Neuron (in vitro differentiated cells): ENCODE results near the gene SETD3.

Source experiments
- H2AFZ ChIP-seq: one replicate; pipeline ENCODE4 v1.6.1; 2013; ENCODE audit warnings: low read depth, mild to moderate bottlenecking, inconsistent platforms, low read length, moderate library complexity
- H3K27me3 ChIP-seq: one replicate; pipeline ENCODE4 v1.6.1; 2013; ENCODE audit warnings: low read length; ENCODE audit not compliant: insufficient read depth
- H3K36me3 ChIP-seq: one replicate; pipeline ENCODE4 v1.6.1; 2013; ENCODE audit warnings: low read length; ENCODE audit not compliant: insufficient read depth
- H3K4me1 ChIP-seq: one replicate; pipeline ENCODE4 v1.6.1; 2013; ENCODE audit warnings: low read length; ENCODE audit not compliant: insufficient read depth
- H3K4me3 ChIP-seq: 2 replicates; pipeline ENCODE4 v1.5.1; 2013; ENCODE audit warnings: mild to moderate bottlenecking, low read length, moderate library complexity
- H3K9me3 ChIP-seq: one replicate; pipeline ENCODE4 v1.6.1; 2013; ENCODE audit warnings: low read length

SETD3 gene

DNA sequence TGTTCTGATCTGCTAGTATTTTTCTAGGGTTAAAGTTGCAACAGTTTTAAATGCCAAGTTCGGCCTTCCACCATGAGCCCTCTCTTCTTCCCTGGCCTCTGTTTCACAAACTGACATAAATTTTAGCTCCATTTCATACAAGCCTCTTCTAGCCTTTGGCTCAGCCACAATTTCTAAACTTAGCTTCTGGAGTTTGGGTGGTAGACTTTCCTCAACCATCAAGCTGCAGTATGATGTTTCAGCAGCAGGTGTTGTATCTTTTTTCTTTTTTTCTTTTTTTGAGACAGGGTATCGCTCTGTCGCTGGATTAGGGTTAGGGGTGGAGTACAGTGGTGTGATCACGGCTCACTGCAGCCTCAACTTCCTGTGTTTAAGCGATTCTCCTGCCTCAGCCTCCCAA, 29.4 kb downstream of the SETD3 start:
- Histone ChIP-seq H3K4me1 (no peaks in the 10 kb centered on the region), H3K9me3 (no peaks in the 10 kb centered on the region), H3K4me3 (no peak overlapping the region), H3K27me3 (no peaks in the 10 kb centered on the region), H2AFZ (no peak overlapping the region), H3K36me3 (peaks cover 44% of the 10 kb centered on the region)

GRCh38 chr14:99450266-99450665, 30.4 kb downstream of the SETD3 start:
- Histone ChIP-seq H3K27me3 (no peaks in the 10 kb centered on the region), H3K9me3 (no peaks in the 10 kb centered on the region), H2AFZ (no peak overlapping the region), H3K4me1 (no peaks in the 10 kb centered on the region), H3K4me3 (no peak overlapping the region), H3K36me3 (peaks cover 42% of the 10 kb centered on the region)

GRCh38 chr14:99447739-99448138, 32.9 kb downstream of the SETD3 start:
- H3K4me3 ChIP-seq: no peak overlapping the region
- no peaks in the 10 kb centered on the region for H3K4me1 ChIP-seq

DNA sequence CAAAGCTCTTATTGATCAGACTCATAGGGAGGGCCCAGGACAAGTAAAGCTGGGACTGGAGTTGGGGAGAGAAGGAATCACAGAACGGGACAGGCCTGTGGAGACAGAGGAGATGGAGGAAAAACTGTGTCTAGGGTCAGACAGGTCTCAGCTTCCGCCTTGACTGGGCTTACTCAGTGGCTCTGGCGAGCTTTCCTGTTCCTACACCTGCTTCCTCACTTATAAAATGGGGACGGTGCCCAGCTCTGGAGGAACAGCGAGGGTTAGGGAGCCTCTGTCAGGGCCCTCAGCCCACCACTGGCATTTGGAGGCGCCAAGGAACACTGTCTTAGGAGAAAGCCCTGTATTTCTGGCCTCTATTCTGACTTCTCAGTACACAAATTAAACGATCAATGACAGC, 34.7 kb downstream of the SETD3 start:
- H3K27me3 ChIP-seq: no peaks in the 10 kb centered on the region
- peaks cover 45% of the 10 kb centered on the region for H3K36me3 ChIP-seq
- no peak overlapping the region for H2AFZ ChIP-seq
- H3K9me3 ChIP-seq: peaks cover 2% of the 10 kb centered on the region
- no peaks in the 10 kb centered on the region for H3K4me1 ChIP-seq
- H3K4me3 ChIP-seq: no peak overlapping the region

More at GRCh38 chr14:99447739-99448138, 32.9 kb downstream of the SETD3 start:
- no peak overlapping the region for H2AFZ ChIP-seq
- H3K36me3 ChIP-seq: peaks cover 41% of the 10 kb centered on the region
- H3K27me3 ChIP-seq: no peaks in the 10 kb centered on the region
- H3K9me3 ChIP-seq: peaks cover under 1% of the 10 kb centered on the region

DNA sequence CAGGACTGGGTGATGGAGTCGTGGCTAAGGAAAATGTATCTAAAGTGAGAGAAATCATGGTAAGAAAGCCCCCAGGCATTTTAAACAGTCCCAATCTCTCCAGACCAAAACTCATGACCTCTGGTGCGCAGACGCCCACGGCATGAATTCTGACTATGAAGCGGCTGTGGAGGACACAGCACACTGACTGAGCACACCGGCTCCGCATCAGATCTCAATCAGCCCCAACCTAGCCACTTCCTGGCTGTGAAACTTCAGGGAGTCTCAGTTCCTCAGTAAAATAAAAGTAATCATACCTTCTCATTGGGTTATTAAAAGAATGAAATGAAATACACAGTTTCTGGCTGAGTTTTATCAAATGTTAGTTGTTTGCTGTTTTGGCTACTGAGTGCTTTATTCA, 38.7 kb downstream of the SETD3 start:
- Histone ChIP-seq H3K36me3 (peaks cover 31% of the 10 kb centered on the region), H3K4me1 (no peaks in the 10 kb centered on the region), H3K9me3 (peaks cover 2% of the 10 kb centered on the region), H3K27me3 (no peaks in the 10 kb centered on the region), H2AFZ (no peak overlapping the region), H3K4me3 (no peak overlapping the region)

- Histone ChIP-seq H3K9me3 (peaks cover 2% of the 10 kb centered on the region), H3K27me3 (no peaks in the 10 kb centered on the region), H3K36me3 (peaks cover 27% of the 10 kb centered on the region), H3K4me3 (no peak overlapping the region), H2AFZ (no peak overlapping the region), H3K4me1 (no peaks in the 10 kb centered on the region)
Measured at GRCh38 chr14:99441157-99441870, 39.3 kb downstream of the SETD3 start.

- Histone ChIP-seq H3K27me3 (no peaks in the 10 kb centered on the region), H2AFZ (no peak overlapping the region), H3K4me3 (no peak overlapping the region), H3K9me3 (peaks cover 2% of the 10 kb centered on the region), H3K36me3 (peaks cover 24% of the 10 kb centered on the region), H3K4me1 (no peaks in the 10 kb centered on the region)
Measured at GRCh38 chr14:99440278-99440677, 40.4 kb downstream of the SETD3 start.

DNA sequence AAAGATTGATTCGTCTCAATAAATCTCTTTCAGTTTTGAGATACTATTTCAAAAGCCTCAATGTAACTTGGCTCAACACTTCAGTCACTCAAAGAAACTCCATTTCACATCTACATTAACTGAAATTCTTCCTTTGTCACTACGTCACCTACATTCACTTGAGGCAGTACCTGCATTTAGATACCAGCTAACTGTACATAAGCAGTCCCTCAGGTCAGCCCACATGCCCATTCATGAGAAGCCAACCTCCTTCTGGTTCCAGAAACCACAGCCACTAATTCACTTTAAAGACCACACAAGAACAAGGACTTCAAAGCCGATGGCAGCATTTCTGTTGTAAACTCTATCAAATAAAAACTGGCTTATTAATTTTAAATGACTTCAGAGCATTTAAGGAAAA, 43.0 kb downstream of the SETD3 start:
- Histone ChIP-seq H3K36me3 (peaks cover 17% of the 10 kb centered on the region), H3K27me3 (no peaks in the 10 kb centered on the region), H3K9me3 (peaks cover 3% of the 10 kb centered on the region), H3K4me3 (no peak overlapping the region), H2AFZ (no peak overlapping the region), H3K4me1 (no peaks in the 10 kb centered on the region)

DNA sequence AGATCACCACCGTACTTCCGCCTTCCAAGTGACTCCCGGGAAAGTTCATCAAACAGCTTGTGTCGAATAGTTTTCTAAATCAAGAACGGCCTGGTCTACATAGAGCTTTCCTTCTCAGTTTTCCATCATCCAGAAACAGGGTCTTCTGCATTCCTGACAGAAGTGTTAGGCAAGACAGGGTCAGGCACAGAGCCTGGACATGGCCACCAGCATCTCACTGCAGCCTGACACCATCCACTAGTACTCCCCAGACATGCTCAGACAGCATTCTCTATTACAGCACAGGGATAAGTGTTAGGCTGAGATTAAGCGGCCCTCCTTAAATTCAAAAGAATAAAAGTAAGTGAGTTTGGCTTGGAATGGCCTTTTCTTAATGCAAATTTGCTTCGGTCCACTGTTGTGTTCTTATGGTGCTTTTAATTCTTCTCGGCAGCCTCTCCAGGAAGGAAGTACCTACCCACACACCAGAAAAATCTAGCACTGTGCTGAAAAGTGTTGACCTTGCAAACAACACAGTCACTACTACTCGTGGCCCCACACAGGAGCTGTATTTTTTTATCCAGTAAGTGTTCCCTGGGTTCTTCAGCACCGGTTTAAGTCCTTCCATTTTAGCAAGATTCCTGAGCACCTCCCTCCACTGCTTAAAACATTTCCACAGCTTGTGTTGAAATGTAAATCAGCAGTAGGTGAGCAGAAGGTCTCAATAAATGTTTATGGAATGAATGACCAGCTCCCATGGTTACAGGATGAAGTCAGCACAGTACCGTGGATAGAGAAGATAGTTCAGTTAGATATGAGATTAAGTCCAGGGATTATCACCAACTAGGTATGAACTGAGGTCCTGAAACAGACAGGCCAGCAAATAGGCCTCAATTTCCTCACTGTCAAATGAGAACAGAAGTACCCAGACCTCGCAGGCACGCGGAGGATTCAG, 44.1 kb downstream of the SETD3 start:
- Histone ChIP-seq H3K4me1 (no peaks in the 10 kb centered on the region), H3K27me3 (no peaks in the 10 kb centered on the region), H3K36me3 (peaks cover 14% of the 10 kb centered on the region), H3K4me3 (no peak overlapping the region), H3K9me3 (peaks cover 2% of the 10 kb centered on the region), H2AFZ (no peak overlapping the region)

DNA sequence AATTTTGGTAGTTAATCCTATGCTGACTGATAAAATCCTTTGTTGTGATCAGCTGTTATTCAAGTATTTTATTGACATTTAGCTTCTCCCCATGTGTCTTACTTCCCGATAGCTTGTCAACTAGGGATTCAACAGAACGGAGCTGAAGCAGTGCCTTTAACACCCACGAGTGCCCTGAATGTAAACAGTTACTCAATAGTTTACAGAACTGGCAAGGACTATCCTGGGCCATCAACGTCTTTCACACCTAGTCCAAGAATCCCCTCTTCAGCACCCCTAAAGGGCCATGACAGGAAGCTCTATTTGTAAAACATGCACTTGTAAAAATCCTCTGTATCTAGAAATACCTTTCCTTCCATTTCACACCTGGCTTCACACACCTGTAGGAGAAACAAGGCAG, 45.3 kb downstream of the SETD3 start:
- Histone ChIP-seq H2AFZ (no peak overlapping the region), H3K4me3 (no peak overlapping the region), H3K27me3 (no peaks in the 10 kb centered on the region), H3K36me3 (peaks cover 14% of the 10 kb centered on the region), H3K4me1 (no peaks in the 10 kb centered on the region), H3K9me3 (peaks cover 2% of the 10 kb centered on the region)

DNA sequence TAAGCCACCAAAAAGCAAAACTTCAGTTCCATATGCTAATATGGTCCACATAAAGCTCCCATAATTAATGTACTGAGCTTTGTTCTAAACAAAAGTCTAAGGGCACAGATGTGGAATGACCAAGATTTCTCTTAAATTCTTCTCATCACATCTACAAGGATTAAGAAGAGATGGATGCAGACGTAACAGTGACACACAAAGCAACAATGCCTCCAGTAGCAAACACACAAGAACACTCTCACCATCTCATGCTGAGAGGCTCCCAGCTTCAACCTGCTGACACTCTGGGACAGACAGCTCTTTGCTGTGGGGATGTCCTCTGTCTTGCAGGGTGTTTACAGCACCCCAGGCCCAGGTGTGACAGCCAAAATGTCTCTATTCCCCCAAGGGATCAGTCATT, 48.2 kb downstream of the SETD3 start:
- Histone ChIP-seq H2AFZ (no peak overlapping the region), H3K36me3 (peaks cover 11% of the 10 kb centered on the region), H3K27me3 (no peaks in the 10 kb centered on the region), H3K4me1 (no peaks in the 10 kb centered on the region), H3K9me3 (peaks cover 10% of the 10 kb centered on the region), H3K4me3 (no peak overlapping the region)

GRCh38 chr14:99431986-99432385, 48.7 kb downstream of the SETD3 start:
- Histone ChIP-seq H3K36me3 (peaks cover 10% of the 10 kb centered on the region), H3K9me3 (peaks cover 10% of the 10 kb centered on the region), H2AFZ (no peak overlapping the region), H3K27me3 (no peaks in the 10 kb centered on the region), H3K4me3 (no peak overlapping the region), H3K4me1 (no peaks in the 10 kb centered on the region)

GRCh38 chr14:99430491-99430890, 50.2 kb downstream of the SETD3 start:
- no peak overlapping the region for H2AFZ ChIP-seq
- peaks cover 10% of the 10 kb centered on the region for H3K9me3 ChIP-seq
- no peaks in the 10 kb centered on the region for H3K4me1 ChIP-seq
- H3K36me3 ChIP-seq: peaks cover 10% of the 10 kb centered on the region
- H3K27me3 ChIP-seq: no peaks in the 10 kb centered on the region
- no peak overlapping the region for H3K4me3 ChIP-seq
